NCI-H2171 treated with DMSO at 0.1 percent for 48 hours (cell line): ENCODE results near the gene WIZ.

Experiments used
- DNase-seq: peaks from one replicate; lab custom pipeline; 2025; lab: John Stamatoyannopoulos, UW

The WIZ gene

DNA sequence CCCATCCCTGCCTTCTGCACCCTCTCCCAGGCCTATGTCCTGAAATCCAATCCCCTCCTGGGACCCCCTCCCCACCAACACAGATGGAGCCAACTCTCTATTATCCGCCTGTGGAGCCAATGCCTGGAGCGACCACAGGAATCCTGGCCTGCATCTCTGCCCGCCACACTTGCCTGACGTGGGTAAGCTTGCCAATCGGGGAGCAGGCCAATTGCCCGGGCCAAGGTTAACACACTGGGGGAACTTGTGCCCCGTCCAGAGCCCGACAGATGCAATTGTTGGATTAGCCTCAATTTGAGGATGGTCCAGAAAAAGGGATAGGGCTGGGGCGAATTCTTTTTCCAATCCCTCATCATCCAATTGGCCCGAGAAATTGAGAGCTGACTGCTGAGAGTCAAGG lies 5.9 kb downstream of the WIZ start:
- no peak for DNase-seq

DNA sequence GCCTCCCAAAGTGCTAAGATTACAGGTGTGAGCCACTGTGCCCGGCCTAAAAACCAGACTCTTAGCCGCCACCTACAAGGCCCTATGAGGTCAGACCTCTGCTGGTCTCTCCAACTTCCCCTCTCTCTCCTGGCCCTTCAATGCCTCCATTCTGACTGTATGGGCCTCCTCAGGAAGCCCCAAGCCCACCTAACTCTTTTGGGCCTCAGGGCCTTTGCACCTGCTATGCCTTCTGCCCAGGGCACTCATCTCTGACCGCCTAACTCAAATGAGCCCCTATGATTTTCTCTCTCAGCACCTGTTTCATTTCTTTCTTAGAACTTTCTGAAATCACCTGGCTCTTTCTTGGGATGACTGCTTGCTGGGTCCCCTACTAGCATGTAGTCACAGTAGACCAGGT lies 6.4 kb downstream of the WIZ start:
- no peak for DNase-seq

DNA sequence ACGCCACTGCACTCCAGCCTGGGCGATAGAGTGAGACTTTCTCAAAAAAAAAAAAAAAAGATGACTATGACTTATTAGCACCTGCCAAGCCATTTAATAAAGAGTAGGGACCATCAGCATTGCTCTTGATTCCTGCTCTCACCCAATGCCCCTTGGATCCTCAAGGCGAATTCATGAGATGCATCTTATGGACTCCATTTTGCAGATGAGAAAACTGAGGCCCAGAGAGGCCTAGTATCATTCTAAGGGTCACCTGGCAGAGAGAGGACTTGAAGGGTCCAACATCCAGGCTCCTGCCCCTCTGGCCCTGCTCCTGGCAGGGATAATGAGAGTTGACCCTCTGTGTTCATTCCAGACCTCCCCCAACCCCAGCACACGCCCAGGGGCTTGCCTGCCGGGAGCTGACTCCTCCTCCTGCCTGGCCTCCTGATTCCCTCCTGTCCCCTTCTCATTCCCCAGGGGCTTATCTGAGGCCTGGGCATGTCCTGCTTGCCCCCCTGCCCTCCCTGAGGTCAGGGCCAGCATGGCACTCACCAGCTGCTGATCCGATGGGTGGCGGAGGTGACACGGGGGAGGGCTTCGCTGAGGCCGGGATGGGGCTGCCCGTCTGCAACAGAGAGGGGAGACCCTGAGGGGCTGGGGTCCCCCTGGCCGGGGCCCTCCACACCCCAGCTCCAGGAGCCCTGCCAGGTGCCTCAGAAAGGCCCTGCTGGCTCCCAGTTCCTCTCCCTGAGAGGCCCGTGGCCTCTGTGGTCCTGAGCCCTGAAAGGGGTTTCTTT lies 7.4 kb downstream of the WIZ start:
- DNase-seq, result no peak

DNA sequence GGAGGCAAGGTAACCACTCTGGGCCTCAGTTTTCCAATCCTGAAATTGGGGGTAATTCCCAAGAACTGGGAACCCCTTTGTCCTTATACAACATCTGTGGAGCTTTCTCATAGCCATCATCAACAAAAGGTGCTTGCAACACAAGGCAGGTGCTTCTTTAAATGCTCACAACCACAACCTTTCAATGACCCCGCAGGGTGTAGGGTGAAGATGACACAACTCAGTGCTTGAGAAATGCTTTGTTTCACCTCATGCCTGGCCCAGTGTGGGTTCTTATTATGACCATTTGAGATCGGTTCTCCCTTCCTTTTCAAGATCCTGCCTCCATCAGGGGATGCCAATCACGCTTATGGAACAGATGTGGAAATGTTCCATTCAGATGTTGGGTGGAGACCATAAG lies 8.4 kb downstream of the WIZ start:
- DNase-seq, result no peak

DNA sequence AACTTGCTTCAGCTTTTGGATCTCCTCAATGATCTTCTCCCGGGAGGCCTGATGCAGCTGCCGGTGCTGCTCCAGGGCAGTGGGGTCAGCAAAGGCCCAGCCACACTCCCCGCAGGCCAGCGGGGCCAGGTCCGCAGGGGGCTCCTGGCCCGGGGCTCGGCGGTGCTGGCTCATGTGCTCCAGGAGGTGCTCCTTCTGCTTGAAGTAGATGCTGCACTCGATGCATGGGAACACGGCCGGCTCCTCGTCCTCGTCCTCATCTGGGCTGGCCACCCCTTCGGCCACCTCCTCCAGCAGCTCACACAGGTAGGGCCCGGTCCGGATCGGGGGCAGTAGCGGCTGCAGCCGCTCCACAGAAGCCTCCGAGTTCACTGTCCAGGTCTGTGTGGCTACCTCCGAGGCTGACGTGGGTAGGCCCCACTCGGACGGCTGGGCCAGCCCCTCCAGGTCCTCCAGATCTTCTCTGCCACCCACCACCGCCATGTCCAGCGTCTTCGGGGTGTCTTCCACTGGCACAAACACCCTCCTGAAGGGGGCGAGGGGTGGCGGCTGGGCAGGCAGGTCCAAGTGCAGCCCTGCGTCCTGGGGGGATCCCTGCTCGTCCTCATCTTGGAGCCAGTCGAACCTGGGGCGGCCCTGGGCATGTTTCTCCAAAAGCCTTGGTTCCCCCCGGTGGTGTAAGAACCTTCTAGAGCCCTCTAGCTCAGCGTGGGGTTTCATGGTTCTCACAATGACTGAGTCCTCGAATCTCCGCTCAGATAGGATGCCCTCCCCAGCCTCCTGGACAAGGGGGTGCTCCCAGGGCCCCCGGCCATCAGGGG lies 9.7 kb downstream of the WIZ start:
- no peak for DNase-seq

DNA sequence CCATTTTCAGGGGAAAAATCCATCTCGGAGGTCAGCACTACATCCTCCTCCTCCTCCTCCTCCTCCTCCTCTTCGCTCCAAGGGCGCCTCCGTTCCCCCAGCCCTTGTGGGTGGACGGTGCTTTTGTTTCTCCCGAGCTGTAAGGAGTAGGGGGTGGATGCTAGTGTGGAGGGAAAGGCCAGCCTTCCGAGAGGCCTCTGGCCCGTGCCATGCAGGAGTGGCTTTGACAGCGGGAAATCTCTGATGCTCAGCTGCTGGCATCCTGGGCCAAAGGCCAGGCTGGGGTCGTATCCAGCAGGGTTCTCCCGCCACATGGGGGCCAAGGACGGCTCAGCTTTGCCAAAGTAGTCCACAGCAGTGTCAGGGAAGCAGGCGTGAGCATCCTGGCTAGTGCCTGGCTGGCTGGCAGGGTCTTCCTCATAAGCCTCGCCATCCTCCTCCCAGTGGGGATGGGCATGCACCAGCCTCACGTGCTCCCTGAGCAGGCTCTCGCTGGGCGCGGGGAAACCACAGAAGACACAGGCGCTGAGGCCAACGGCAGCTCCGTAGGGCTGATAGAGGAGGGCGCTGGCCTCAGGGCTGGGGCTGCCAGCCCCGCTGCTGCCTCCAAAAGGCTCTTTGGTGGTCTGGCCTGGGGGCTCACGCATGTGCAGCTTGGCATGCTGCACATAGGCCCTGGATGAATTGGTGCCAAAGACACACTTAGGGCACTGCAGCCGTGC lies 10.5 kb downstream of the WIZ start:
- DNase-seq, result no peak

DNA sequence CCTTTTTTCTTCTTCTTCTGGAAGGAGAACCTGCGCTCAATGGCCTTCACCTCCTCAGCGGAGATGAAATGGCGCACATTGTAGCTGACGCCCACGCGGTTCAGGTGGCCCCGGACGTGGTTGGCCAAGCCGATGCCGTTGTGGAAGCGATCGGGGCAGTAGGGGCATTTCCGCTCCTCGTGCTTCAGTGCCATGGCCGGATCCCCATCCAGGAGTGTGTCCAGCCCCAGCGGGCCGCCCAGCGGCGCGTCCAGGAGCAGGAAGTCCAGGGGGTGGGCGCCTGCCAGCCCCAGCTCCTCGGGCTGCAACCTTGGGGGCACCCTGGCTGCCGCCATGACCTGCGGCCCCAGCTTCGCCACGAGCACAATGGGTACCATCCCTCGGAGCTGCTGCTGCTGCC lies 11.2 kb downstream of the WIZ start:
- DNase-seq, result no peak

DNA sequence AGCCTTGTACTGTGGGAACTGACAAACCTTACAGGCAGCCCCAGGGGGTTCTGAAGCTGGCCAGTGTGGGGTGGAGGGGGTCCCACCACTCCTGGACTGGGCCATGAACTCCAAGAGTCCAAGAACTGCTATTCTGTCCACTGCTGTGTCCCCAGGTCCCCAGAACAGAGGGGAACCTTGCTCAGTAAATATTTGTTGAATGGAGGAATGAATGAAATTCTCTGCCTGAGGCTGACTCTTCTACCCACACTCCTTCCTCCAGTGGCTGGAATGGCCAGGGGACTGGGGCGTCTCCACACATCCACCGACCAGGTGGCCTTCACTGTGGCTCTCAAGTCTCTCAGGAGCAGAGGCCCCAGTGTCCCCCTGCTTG lies 11.6 kb downstream of the WIZ start:
- DNase-seq, result no peak

DNA sequence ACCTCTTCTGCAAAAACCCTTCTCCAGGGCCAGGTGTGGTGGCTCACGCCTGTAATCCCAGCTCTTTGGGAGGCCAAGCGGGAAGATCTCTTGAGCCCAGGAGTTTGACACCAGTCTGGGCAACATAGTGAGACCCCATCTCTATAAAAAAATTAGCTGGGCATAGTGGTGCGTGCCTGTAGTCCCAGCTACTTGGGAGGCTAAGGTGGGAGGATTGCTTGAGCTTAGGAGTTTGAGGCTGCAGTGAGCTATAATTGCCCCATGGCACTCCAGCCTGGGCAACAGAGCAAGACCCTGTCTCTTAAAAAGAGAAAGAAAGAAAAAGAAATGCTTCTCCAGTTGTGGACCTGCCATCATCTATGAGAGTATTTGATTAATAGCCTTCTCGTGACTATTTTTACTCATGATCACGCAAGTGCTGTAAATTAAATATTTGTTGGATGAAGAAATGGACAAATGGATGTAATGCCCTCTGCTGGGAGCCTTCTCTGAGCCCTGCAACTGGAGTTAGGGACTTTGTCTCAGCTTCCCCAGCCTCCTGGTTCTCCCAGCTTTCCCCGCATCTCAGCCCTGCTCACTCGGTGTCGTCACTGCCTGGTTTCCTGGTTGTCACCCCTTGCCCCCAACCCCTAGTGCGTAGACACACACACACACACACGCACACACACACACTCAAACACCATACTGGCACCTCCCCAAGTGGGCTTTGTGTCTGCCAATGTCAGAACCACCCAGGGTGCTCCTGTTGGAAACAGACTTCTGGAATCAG lies 12.2 kb downstream of the WIZ start:
- no peak for DNase-seq

DNA sequence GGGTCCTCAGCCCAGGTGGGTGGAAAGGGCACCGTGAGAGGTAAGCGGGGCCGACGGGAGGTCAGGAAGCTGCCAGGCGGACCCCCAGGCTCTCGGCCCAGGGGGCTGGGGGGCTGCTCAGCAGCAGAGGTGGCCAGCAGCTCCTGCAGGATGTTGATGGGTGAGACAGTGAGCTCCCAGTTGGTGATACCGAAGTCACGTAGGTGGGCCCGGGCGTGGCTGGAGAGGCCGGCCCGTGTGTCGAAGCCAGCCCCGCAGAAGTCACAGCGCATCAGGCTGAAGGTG lies 13.0 kb downstream of the WIZ start:
- no peak for DNase-seq

DNA sequence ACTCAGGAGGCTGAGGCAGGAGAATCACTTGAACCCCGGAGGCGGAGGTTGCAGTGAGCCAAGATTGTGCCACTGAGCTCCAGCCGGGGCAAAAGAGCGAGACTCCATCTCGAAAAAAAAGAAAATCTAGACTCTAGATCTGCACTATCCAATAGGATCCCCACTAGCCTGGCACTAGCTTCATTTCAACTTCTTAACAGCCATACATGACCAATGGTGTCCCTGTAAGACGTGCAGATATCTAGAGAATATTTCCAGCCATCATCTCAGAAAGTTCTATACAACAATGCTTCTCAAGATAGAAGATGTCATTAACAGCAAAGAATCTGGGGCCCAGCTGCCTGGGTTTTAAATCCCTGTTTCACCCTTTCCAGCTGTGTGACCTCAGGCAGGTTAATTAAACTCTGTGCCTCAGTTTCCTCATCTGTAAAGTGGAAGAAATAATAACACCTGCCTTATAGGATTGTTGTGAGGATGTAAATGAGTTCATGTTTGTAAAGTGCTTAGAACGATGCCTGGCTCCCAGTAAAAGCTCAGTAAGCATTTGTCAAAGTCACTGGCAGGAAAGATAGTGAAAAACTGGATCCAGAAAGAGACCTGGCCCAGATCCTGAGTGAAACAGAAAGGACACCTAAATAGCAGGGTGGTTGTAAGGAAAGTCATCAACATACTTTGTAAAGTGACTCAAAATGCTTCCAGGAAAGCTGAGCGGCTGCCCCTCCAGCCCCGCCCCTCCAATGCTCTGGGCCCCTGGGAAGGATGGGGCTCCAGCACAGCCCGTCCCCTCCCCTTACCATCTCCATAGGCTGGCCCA lies 13.5 kb downstream of the WIZ start:
- no peak for DNase-seq

DNA sequence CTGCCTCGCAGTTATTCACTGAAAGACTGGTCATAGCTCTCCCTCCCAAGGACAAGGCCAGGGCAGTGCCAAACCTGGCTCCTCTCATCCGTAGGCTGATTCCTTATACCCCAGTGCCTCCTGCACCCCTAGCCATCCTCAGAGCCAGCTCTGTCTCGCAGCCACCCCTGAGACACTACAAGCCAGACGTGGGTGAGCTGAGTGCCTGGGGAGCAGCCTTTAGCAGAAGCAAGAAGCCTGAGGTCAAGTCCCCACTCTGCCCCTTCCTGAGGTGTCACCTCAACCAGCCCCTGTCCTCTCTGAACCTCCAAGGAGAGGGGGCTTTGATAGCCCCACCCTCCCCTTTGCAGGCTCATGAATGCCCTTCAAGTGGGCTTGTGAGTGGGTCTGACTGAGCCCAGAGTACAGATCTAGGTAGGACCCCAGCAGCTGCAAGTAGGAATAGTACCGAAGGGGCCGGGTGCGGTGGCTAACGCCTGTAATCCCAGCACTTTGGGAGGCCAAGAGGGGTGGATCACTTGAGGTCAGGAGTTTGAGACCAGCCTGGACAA lies 16.2 kb downstream of the WIZ start:
- DNase-seq, result no peak

DNA sequence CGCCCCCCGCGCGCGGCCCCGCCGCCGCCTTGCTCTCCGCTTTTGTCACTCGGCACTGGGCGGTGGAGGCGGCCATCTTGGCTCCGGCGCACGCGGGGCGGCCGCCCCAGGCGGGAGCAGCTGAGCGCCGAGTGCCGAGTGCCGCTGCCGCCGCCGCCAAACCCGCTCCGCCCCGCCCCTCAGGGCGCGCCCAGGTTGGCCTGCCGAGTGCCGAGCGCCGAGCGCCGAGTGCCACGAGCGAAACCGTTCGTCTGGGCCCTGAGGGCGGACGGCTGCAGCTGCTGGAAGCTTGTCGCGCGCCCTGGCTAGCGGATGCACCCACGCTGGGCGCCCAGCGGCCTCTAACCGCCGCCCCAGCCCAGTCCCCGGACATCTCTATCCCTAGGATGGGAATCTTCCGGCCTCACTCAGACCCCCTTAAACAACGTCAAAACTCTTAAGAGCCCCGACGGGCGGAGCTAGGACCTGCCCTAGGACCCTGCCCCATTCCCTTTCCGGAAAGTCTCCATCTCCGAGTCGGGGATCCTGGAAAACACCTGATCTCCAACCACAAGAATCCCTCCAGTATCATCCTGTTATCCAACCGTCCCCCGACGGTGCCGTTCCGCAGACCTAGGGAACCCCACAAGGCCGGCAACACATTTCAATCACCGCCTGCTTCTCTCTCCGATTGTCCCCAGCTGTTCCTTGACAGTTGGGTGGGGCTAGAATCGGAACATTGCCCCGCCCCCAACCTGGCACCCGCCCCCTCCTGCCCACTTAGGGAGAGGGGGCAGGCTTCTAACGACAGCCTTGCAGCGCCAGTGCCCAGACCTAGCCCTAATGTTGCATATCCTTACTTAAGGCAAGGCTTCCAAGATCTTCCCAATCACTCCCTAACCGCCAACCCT lies 16.9 kb downstream of the WIZ start:
- DNase-seq, result peak; percentile 85

DNA sequence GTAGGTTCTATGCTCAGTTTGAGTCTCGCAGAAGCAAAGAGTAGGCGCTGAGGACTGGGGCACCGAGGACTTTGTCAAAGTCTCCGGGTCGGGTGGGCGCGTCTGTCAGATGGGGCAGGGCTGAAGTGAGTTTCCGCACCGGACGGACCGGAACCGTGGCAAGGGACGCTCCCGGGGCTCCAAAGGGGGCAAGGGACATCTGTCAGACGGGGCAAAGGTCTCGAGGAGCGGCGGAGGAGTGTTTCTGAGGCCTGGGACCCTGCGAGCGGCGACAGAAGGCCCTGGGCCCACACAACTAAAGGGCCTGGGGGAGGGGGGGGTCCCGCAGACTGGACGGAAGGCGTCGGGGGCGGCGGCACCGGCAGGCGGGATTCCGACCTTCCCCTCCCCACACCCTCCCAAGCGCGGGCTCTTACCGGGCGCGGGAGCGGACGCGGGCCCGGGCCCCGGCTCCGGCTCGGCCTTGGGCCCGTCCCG lies 17.7 kb downstream of the WIZ start:
- DNase-seq, result no peak

DNA sequence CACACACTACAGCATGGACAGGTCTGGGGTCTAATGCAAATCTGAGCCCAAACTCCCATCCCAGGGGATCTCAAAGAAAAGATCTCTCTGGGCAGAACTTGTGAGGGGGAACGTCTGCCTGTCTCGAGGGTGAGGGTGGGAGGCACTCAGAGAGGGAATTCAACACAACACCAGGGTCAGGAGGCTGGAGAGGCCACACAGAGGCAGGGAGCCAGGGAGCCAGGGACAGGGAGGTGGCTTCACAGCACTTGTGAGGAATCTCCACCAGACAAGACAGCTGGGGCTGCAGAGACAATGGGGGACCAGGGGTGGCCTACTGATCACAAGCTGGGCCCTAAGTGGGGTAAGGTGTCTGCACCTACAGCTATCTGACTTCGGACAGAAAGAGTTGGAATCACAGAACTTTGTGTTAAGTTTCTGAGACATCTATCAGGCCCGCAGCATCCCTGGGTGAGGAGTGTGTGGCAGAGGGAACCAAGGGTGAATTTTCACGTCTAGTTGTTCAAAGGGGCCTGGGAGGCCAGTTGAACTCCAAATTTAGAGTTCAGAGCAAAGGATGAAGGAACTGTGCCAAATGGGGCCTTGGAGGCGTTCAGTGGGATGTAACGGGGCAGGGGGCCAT lies 18.2 kb downstream of the WIZ start:
- DNase-seq, result no peak

DNA sequence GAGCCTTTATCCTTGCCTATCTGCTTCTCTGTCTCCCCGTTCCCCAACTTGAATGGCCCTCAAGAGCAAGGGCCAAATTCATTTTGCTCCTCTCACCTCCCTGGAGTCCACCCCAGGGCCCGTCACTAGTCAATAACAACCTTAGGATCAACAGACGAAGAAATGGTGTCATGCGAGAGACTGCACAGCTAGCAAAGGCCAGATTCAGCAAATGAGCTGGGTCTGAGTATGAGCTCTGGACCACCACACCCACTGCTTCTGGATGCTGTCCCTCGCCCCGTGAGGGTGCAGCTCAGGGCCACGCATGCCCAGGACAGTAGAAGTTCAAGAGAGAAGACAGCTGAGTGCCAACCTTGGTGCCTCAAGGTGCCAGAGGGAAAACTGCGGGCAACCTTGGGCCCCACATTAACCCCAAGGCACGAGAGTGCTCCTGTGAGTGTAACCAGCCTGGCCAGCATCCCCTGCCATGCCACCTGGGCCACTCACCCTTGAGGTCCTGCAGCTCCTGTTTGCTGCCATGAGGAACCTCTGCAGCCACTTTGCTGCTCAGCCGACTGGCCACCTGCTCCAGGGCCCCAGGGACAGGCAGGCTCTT lies 19.1 kb downstream of the WIZ start:
- DNase-seq, result no peak

DNA sequence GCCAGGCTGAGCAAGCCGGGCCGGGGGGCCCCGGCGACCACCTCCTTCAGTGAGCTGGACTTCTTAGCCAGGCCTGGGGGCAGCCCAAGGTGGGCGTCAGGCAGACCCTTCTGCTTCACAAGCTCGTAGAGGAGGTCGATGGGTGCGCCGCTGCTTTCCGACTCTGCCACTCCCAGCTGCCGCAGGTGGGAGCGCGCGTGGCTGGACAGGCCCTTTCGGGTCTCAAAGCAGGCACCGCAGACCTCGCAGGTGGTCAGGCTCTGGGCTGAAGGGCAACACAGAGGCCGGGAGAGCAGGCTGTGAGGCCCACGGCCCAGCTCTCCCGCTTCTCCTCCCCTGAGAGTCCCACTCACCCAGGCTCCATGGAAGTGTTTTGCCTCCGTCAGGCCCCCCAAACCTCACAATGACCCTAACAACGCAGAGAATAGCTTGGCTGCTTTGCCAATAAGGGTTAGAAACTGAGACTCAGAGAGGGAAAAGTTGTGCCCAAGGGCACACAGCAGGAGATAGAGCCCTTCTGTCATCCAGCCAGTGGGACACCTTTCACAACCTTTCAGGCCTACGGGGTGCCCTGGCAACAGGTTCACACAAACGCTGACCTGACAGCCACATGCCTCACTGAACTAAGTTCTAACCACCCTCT lies 19.8 kb downstream of the WIZ start:
- no peak for DNase-seq

DNA sequence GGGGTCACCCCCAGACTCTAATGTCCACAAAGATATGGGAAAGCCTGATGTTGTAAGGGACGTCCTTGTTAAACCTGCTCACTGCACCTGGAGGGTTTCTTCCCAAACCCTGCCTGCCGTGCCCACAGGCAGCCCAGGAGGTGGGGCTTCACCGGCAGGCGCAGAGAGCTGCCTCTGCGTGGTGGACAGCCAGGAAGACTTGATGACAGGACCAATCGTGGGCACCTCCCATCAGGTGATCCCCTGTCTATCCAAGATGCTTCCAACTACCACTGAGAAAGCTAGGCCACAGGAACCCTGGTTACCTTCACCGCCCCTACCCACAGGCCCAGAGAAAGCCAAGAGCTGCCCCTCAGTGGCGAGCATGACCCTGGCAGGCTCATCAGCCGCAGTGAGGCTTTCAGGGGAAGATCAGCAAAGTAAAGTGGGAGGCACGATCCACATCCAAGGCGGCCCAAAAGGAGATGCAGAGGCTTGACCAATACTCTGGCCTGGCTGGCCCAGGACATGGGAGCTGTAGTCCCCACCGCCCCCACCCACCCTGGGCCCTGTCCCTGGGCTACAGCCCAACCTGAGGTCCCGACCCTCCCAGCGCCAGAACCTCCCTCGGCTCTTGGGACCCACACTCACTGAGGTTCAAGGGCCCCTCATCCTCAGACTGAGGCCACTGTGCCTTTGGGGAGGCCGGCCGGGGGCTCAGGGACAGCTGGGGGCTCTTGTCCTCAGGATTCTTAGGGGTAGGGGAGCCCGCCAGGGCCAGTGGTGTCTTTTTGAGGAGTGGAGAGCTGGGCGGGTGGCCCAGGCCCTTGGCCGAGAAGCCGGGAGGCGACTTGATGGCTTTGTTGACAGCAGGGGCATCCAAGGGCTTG lies 20.6 kb downstream of the WIZ start:
- no peak for DNase-seq
